T1000 (cell line): ENCODE data around the gene TMCO6.
"Not testable (repeated sequence)": the region's sequence is repeated elsewhere in the genome, so short reads cannot be mapped to it uniquely, and the experiment has no call there.

Source experiments
- DNase-seq: peaks from one replicate; lab custom pipeline; 2025; ENCODE audit warnings: mixed read lengths; lab: John Stamatoyannopoulos, UW

Gene TMCO6

GRCh38 chr5:140630292-140631035, 8.8 kb upstream of the TMCO6 start:
- DNase-seq: peak; percentile 39

- DNase-seq: no peak
Measured at GRCh38 chr5:140631036-140631417, 8.2 kb upstream of the TMCO6 start.

GRCh38 chr5:140631831-140632365, 7.4 kb upstream of the TMCO6 start:
- no peak for DNase-seq

- peak; percentile 38 for DNase-seq
Measured at GRCh38 chr5:140632366-140633020, 6.8 kb upstream of the TMCO6 start.

GRCh38 chr5:140633021-140633471, 6.2 kb upstream of the TMCO6 start, which contains the start of gene CD14:
CD14 (minus strand) TSS chr5:140633175; CDS start chr5:140633071, 104 bp downstream.
- peak; percentile 58 for DNase-seq

- no peak for DNase-seq
Measured at GRCh38 chr5:140633501-140633900, 5.8 kb upstream of the TMCO6 start.

GRCh38 chr5:140634103-140634502, 5.1 kb upstream of the TMCO6 start:
- no peak for DNase-seq

- DNase-seq: no peak
Measured at GRCh38 chr5:140635291-140636257, 3.7 kb upstream of the TMCO6 start.

GRCh38 chr5:140637371-140638100, 1.7 kb upstream of the TMCO6 start:
- DNase-seq: no peak

- DNase-seq: not testable (repeated sequence)
Measured at GRCh38 chr5:140638898-140639147, 428 bp upstream of the TMCO6 start.

GRCh38 chr5:140641716-140642115, 2.5 kb downstream of the TMCO6 start:
- DNase-seq: no peak

- no peak for DNase-seq
Measured at GRCh38 chr5:140642718-140643117, 3.5 kb downstream of the TMCO6 start.

GRCh38 chr5:140647042-140647419, 7.8 kb downstream of the TMCO6 start:
- DNase-seq: no peak

- DNase-seq: no peak
Measured at GRCh38 chr5:140658870-140659269, 19.6 kb downstream of the TMCO6 start.

GRCh38 chr5:140660371-140660770, 21.1 kb downstream of the TMCO6 start:
- not testable (repeated sequence) for DNase-seq

GRCh38 chr5:140664030-140664358, 24.7 kb downstream of the TMCO6 start:
- no peak for DNase-seq

GRCh38 chr5:140664359-140665119, 25.3 kb downstream of the TMCO6 start, which contains the start of gene WDR55:
WDR55 (plus strand) TSS chr5:140664904; CDS start chr5:140664913, 9 bp downstream.
- DNase-seq: peak; percentile 89

- DNase-seq: not testable (repeated sequence)
Measured at GRCh38 chr5:140671035-140671434, 31.8 kb downstream of the TMCO6 start.

- no peak for DNase-seq
Measured at GRCh38 chr5:140671472-140672125, 32.3 kb downstream of the TMCO6 start.

- DNase-seq: no peak
Measured at GRCh38 chr5:140672455-140673186, 33.4 kb downstream of the TMCO6 start.
